ENCODE data around the gene EML5. TPM values are rescaled to one million over a fixed set of nuclear protein-coding genes. Genes with fewer than 3 reads are reported as not detected.

The EML5 gene
- total RNA-seq, 8 experiments from 2014 or later = 0.45 to 6.1 (median 3.3) TPM; not detected in 2

GRCh38 chr14:88682495-88683114, 110.1 kb downstream of the EML5 start:
- no peak for ATAC-seq (replicated peaks in 6 of 8)
- WGBS, 10 experiments = 0 to 100% (median 72%) methylated on average over 1 to 3 of the region's 5 CpGs; no CpG with 5 or more reads in 1 of the 10 experiments
- H3K27ac ChIP-seq = no peak overlapping the region
- H3K4me3 ChIP-seq = no peak overlapping the region
- no peaks in the 10 kb centered on the region for H3K4me1 ChIP-seq (replicated peaks in 1 of 2)
- in situ Hi-C loops (cut with MboI; ENCODE audit: low pct_unique_long_range_greater_than_20kb in 2 of 9, low sequenced_read_pairs in 9 of 9, unreplicated experiment in 9 of 9) = loop anchor here in 1 of 9 experiments (25.0 kb wide), 1 partner anchor 330 kb away; no protein-coding TSS in a partner anchor

DNA sequence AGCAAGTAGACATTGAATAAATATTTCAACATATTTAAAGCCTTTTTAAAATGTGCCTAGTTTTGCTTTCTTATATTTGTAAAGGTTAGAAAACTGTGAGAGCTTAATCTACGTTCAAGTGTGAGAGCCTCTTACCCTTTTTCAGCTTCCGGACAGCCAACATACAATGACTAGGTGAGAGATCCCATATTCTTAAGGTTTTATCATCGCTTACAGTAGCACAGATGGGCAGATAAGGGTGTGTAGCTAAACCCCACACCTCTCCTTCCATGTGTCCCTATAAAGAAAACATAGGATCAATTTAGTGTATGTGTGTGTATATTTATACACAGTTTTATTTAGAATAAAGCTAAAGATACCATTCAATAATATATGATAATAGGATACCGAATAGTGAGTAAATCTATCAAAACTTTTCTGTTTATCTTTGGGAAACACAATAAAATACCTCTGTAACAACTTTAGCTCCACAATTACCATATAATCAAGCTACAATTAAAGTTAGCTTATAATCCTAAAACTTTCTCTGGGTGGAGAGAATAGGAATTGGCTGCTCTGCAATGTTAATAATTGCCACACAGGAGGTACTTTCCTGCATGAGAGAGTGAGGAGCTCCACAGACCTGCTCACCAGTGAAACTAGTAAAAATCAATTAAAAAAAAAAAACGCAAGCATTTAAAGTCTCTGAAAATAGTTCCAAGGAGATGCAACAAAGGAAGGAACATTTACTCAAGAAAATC, 110.8 kb downstream of the EML5 start:
- ATAC-seq (replicated peaks in 6 of 8) = no peak
- H3K27ac ChIP-seq = no peak overlapping the region
- H3K4me1 ChIP-seq (replicated peaks in 1 of 2) = no peaks in the 10 kb centered on the region
- WGBS, 10 experiments = 39 to 100% (median 80%) methylated on average over 2 to 5 of the region's 5 CpGs; no CpG with 5 or more reads in 1 of the 10 experiments
- no peak overlapping the region for H3K4me3 ChIP-seq
- in situ Hi-C loops (cut with MboI; ENCODE audit: low pct_unique_long_range_greater_than_20kb in 2 of 9, low sequenced_read_pairs in 9 of 9, unreplicated experiment in 9 of 9) = loop anchor here in 1 of 9 experiments (25.0 kb wide), 1 partner anchor 330 kb away; no protein-coding TSS in a partner anchor

DNA sequence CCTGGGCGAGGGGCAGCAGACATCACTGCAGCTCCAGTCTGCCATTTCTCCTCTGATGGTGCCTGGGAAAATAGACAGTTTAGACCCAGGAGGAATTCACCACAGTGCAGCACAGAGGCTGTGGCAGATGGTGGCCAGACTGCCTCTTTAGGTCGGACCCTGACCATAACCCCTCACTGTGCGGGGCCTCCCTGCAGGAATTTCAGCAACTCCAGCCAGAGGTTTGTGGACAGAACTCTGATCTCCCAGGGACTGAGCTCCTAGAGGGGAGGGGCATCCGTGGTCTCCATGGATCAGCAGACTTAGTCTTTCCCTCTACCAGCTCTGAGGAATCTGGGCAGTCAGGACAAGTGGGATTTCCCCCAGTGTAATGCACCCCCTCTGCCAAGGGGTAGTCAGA, 123.4 kb downstream of the EML5 start:
- Histone ChIP-seq H3K4me1 (replicated peaks in 1 of 2) (no peaks in the 10 kb centered on the region), H3K27ac (no peak overlapping the region), H3K4me3 (no peak overlapping the region)
- ATAC-seq (replicated peaks in 6 of 8) = no peak
- in situ Hi-C loops (cut with MboI; ENCODE audit: low pct_unique_long_range_greater_than_20kb in 2 of 9, low sequenced_read_pairs in 9 of 9, unreplicated experiment in 9 of 9) = loop anchor here in 1 of 9 experiments (25.0 kb wide), 1 partner anchor 193 kb away; no protein-coding TSS in a partner anchor
- 0 to 100% (median 20%) methylated on average over 1 to 2 of the region's 4 CpGs; no CpG with 5 or more reads in 5 of the 10 experiments for WGBS, 10 experiments

- no peaks in the 10 kb centered on the region for H3K4me1 ChIP-seq (replicated peaks in 1 of 2)
- no peak overlapping the region for H3K4me3 ChIP-seq
- H3K27ac ChIP-seq = no peak overlapping the region
- in situ Hi-C loops (cut with MboI; ENCODE audit: low pct_unique_long_range_greater_than_20kb in 2 of 9, low sequenced_read_pairs in 9 of 9, unreplicated experiment in 9 of 9) = loop anchor here in 1 of 9 experiments (25.0 kb wide), 1 partner anchor 194 kb away; no protein-coding TSS in a partner anchor
- 45 to 100% (median 80%) methylated on average over 1 to 2 of the region's 3 CpGs; no CpG with 5 or more reads in 3 of the 10 experiments for WGBS, 10 experiments
- ATAC-seq (replicated peaks in 6 of 8) = no peak
These were observed 124.2 kb downstream of the EML5 start for GRCh38 chr14:88668448-88669116.

DNA sequence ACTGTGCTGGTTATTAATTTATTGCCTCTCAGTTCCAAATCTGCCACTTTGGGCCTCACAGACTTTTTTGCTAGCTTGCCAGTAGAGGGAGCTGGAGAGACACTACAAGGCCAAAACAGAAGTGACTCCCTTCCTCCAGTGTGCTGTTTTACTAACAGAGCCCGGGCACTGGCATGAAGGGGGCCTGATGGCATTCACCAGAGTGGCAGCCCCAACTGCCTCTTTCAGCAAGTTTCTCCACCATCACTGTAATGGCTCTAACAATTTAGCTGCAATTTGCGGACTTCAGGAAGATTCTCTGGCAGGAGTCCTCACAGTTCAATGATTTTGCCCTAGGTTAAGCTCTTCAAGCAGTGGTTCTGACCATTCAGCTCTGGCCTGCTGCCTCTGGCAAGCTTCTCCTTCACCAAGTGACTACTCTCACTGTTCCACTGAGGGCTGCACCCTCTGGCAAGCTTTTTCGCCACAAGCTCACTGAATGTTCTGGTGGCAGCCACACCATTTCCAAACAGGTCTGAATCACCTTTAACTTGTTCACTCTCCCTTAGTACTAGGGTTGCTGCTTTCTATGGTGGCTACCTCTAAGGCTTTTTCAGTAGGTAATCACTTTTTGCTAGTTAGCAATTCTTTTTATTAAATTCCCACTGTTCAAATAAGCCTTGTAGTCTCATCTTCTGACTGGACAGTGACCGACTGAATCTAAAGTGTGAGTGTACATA, 125.0 kb downstream of the EML5 start:
- H3K27ac ChIP-seq = no peak overlapping the region
- in situ Hi-C loops (cut with MboI; ENCODE audit: low pct_unique_long_range_greater_than_20kb in 2 of 9, low sequenced_read_pairs in 9 of 9, unreplicated experiment in 9 of 9) = loop anchor here in 1 of 9 experiments (25.0 kb wide), 1 partner anchor 195 kb away; no protein-coding TSS in a partner anchor
- 22 to 96% (median 50%) methylated on average over 1 to 4 of the region's 4 CpGs; no CpG with 5 or more reads in 1 of the 10 experiments for WGBS, 10 experiments

GRCh38 chr14:88660056-88660455, 132.7 kb downstream of the EML5 start:
- in situ Hi-C loops (cut with MboI; ENCODE audit: low pct_unique_long_range_greater_than_20kb in 2 of 9, low sequenced_read_pairs in 9 of 9, unreplicated experiment in 9 of 9) = loop anchor here in 1 of 9 experiments (25.0 kb wide), 1 partner anchor 202 kb away; no protein-coding TSS in a partner anchor
- WGBS, 10 experiments = 37 to 100% (median 88%) methylated on average over 1 to 5 of the region's 5 CpGs
- no peaks in the 10 kb centered on the region for H3K4me1 ChIP-seq (replicated peaks in 1 of 2)
- H3K27ac ChIP-seq = no peak overlapping the region
- H3K4me3 ChIP-seq = no peak overlapping the region
- no peak for ATAC-seq (replicated peaks in 6 of 8)

More for the DNA sequence above, 125.0 kb downstream of the EML5 start:
- no peaks in the 10 kb centered on the region for H3K4me1 ChIP-seq (replicated peaks in 1 of 2)
- no peak overlapping the region for H3K4me3 ChIP-seq
- peak; percentile 41 to 93 (median 72) for ATAC-seq (replicated peaks in 6 of 8)

DNA sequence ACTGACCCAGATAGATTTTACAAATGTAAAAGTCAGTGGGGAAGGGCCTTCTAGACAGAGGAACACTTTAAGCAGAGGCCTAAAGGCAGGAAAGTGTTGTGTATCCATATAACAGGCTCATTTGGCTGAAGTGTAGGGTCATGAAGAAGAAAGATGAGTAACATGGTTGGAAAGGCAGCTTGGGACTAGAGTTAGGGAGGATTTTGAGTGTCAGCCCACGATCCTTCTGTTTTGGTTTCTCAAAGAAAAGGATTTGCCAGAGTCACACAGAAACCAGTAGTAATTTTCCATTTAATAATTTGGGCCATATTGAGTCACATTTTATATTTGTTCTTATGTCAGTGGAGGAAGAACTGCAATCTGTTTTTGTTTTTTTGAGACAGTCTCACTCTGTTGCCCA, 153.5 kb downstream of the EML5 start:
- no peak for ATAC-seq (replicated peaks in 6 of 8)
- H3K27ac ChIP-seq = no peak overlapping the region
- in situ Hi-C loops (cut with MboI; ENCODE audit: low pct_unique_long_range_greater_than_20kb in 2 of 9, low sequenced_read_pairs in 9 of 9, unreplicated experiment in 9 of 9) = no loop called here
- H3K4me1 ChIP-seq (replicated peaks in 1 of 2) = no peaks in the 10 kb centered on the region
- 0 to 100% (median 89%) methylated on average over 1 of the region's 1 CpG; no CpG with 5 or more reads in 2 of the 10 experiments for WGBS, 10 experiments
- no peak overlapping the region for H3K4me3 ChIP-seq

GRCh38 chr14:88632512-88632911, 160.2 kb downstream of the EML5 start:
- Histone ChIP-seq H3K4me3 (no peak overlapping the region), H3K27ac (no peak overlapping the region), H3K4me1 (replicated peaks in 1 of 2) (no peaks in the 10 kb centered on the region)
- 90 to 100% methylated on average over 2 of the region's 2 CpGs; no CpG with 5 or more reads in 8 of the 10 experiments for WGBS, 10 experiments
- no peak for ATAC-seq (replicated peaks in 6 of 8)
- in situ Hi-C loops (cut with MboI; ENCODE audit: low pct_unique_long_range_greater_than_20kb in 2 of 9, low sequenced_read_pairs in 9 of 9, unreplicated experiment in 9 of 9) = no loop called here

DNA sequence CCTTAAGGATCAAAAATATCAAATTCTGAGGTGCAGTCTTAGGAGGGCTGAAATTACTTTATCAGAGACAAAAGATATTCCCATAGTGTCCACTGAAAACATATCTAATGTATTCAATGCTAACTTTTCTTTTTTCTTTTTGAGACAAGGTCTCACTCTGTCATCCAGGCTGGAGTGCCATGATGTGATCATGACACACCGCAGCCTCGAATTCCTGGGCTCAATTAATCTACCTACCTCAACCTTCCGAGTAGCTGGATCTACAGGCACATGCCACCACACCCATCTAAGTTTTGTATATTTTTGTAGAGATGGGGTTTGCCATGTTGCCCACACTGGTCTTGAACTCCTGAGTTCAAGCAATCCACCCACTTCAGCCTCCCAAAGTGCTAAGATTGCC, 161.7 kb downstream of the EML5 start:
- Histone ChIP-seq H3K4me3 (no peak overlapping the region), H3K27ac (no peak overlapping the region), H3K4me1 (replicated peaks in 1 of 2) (no peaks in the 10 kb centered on the region)
- 40 to 100% (median 70%) methylated on average over 1 to 3 of the region's 3 CpGs; no CpG with 5 or more reads in 4 of the 10 experiments for WGBS, 10 experiments
- in situ Hi-C loops (cut with MboI; ENCODE audit: low pct_unique_long_range_greater_than_20kb in 2 of 9, low sequenced_read_pairs in 9 of 9, unreplicated experiment in 9 of 9) = no loop called here
- ATAC-seq (replicated peaks in 6 of 8) = no peak

GRCh38 chr14:88630565-88630964, 162.2 kb downstream of the EML5 start:
- Histone ChIP-seq H3K27ac (no peak overlapping the region), H3K4me1 (replicated peaks in 1 of 2) (no peaks in the 10 kb centered on the region), H3K4me3 (no peak overlapping the region)
- in situ Hi-C loops (cut with MboI; ENCODE audit: low pct_unique_long_range_greater_than_20kb in 2 of 9, low sequenced_read_pairs in 9 of 9, unreplicated experiment in 9 of 9) = no loop called here
- 41 to 100% (median 83%) methylated on average over 1 to 5 of the region's 6 CpGs for whole genome bisulfite sequencing, 10 experiments
- ATAC-seq (replicated peaks in 6 of 8) = no peak

DNA sequence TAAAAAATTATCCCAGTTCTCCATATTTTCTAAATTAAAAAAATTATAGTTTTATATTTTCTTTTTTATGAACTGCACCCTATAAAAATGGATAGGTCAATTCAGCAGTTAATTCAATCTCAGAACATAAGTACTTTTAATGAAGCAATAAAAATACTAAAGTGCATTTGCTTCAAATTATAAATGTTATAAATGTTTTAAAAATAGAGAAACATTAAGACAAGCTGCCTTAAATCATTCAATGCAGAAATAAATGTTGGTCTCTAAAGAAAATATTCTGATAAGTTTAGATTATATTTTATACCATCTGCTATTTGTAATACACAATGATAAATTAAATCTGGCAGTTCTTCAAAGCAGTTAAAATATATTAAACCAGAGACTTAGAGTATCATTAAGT, 164.3 kb downstream of the EML5 start:
- Histone ChIP-seq H3K4me1 (replicated peaks in 1 of 2) (no peaks in the 10 kb centered on the region), H3K4me3 (no peak overlapping the region), H3K27ac (no peak overlapping the region)
- no peak for ATAC-seq (replicated peaks in 6 of 8)
- in situ Hi-C loops (cut with MboI; ENCODE audit: low pct_unique_long_range_greater_than_20kb in 2 of 9, low sequenced_read_pairs in 9 of 9, unreplicated experiment in 9 of 9) = no loop called here

GRCh38 chr14:88628033-88628432, 164.7 kb downstream of the EML5 start:
- Histone ChIP-seq H3K27ac (no peak overlapping the region), H3K4me1 (replicated peaks in 1 of 2) (no peaks in the 10 kb centered on the region), H3K4me3 (no peak overlapping the region)
- no peak for ATAC-seq (replicated peaks in 6 of 8)
- in situ Hi-C loops (cut with MboI; ENCODE audit: low pct_unique_long_range_greater_than_20kb in 2 of 9, low sequenced_read_pairs in 9 of 9, unreplicated experiment in 9 of 9) = no loop called here

Data from motor neuron (in vitro differentiated cells).